Upper lobe of right lung (tissue), 1 donor: ENCODE results near the gene ALG6. TPM values are rescaled to one million over a fixed set of nuclear protein-coding genes. Genes with fewer than 3 reads are reported as not detected.
"Not testable (repeated sequence)": the region's sequence is repeated elsewhere in the genome, so short reads cannot be mapped to it uniquely, and the experiment has no call there.

Experiments
- ATAC-seq: fragments of 200-7000 bp; cut with Tn5 transposase; one replicate; pipeline ENCODE4 v1.9.1; 2020; ENCODE audit warnings: mild to moderate bottlenecking, moderate library complexity
- DNase-seq: peaks from one replicate; pipeline ENCODE4 v3.0.0-alpha.2; 2020
- H3K27ac ChIP-seq: fragments of 200-600 bp; one replicate; pipeline ENCODE4 v1.8.0; 2022
- H3K27me3 ChIP-seq: fragments of 200-600 bp; one replicate; pipeline ENCODE4 v1.8.0; 2022; ENCODE audit warnings: mild to moderate bottlenecking
- H3K36me3 ChIP-seq: fragments of 200-600 bp; one replicate; pipeline ENCODE4 v1.8.0; 2022
- H3K4me1 ChIP-seq: fragments of 200-600 bp; one replicate; pipeline ENCODE4 v1.8.0; 2022
- H3K4me3 ChIP-seq: fragments of 200-600 bp; one replicate; pipeline ENCODE4 v1.8.0; 2022; ENCODE audit warnings: mild to moderate bottlenecking
- H3K9me3 ChIP-seq: fragments of 200-600 bp; one replicate; pipeline ENCODE4 v1.8.0; 2022
- intact Hi-C: fragments of 100-400 bp; cut with DNase I; formaldehyde crosslinking; loops from one replicate; pipeline ENCODE4 v1.11.0; 2022
- total RNA-seq: library from RNA; stranded (reverse); fragmentation: NEBNext Ultra II Directional; extraction: Animal tissue kit (Norgen Biotek cat#: 25700); gene quantifications from one replicate; pipeline ENCODE4 v1.2.1, GENCODE V29; 2021
- TF ChIP-seq, protein P1 (sequence below): fragments of 200-600 bp; IDR thresholded peaks from one replicate; pipeline ENCODE4 v1.8.0; 2022; ENCODE audit warnings: antibody characterized with exemption
- donor health status: DM: no; HTN: yes; CAD: no; lungs with severe emphysema.

ALG6 gene
- total RNA-seq, 1 donor from 2014 or later: 9.1 TPM

DNA sequence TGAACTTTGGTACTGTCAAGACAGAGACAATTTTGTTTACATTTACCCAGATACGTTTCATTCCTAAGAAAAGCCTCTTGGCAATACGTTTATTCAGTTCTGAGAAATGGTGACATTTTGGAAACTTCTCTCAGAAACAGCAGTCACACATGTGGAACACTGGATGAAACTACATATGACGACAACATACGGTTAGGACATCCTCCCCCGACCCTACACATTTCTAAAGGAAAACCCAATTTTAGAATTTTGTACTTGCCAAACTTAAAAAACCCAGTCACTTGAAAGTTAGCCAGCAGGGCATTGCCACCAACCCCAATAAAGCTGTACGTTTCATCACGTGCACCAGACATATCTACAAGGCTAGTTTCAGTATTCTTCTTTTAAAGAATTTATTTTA lies 98.8 kb downstream of the ALG6 start:
- H3K27me3 ChIP-seq: no peaks in the 10 kb centered on the region
- H3K4me3 ChIP-seq: no peak overlapping the region
- intact Hi-C loops: no loop called here
- no peaks in the 10 kb centered on the region for H3K36me3 ChIP-seq
- DNase-seq: no peak
- no peaks in the 10 kb centered on the region for H3K4me1 ChIP-seq
- H3K9me3 ChIP-seq: peaks cover 4% of the 10 kb centered on the region
- ATAC-seq: no peak
- no peak overlapping the region for H3K27ac ChIP-seq
- TF ChIP-seq, protein P1, sequence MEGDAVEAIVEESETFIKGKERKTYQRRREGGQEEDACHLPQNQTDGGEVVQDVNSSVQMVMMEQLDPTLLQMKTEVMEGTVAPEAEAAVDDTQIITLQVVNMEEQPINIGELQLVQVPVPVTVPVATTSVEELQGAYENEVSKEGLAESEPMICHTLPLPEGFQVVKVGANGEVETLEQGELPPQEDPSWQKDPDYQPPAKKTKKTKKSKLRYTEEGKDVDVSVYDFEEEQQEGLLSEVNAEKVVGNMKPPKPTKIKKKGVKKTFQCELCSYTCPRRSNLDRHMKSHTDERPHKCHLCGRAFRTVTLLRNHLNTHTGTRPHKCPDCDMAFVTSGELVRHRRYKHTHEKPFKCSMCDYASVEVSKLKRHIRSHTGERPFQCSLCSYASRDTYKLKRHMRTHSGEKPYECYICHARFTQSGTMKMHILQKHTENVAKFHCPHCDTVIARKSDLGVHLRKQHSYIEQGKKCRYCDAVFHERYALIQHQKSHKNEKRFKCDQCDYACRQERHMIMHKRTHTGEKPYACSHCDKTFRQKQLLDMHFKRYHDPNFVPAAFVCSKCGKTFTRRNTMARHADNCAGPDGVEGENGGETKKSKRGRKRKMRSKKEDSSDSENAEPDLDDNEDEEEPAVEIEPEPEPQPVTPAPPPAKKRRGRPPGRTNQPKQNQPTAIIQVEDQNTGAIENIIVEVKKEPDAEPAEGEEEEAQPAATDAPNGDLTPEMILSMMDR: no peak

DNA sequence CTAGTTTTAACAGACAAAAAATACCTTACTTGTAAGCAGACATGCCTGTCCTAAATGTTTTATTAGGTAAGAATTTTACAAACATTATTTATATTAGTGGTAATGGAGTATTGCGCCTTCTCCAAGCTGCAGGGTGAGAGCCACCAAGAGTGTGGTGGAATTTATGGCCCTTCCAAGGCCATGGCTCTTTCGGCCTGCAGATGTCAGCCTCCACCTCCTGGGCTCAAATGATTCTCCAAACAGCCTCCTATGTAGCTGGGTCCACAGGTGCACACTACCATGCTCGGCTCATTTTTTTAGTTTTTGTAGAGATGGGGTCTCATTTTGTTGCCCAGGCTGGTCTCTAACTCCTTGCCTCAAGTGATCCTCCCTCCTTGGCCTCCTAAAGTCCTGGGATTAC lies 99.3 kb downstream of the ALG6 start:
- H3K4me3 ChIP-seq: no peak overlapping the region
- no peaks in the 10 kb centered on the region for H3K27me3 ChIP-seq
- TF ChIP-seq, protein P1: peak; percentile 8
- intact Hi-C loops: no loop called here
- H3K36me3 ChIP-seq: no peaks in the 10 kb centered on the region
- H3K27ac ChIP-seq: no peak overlapping the region
- no peak for ATAC-seq
- no peaks in the 10 kb centered on the region for H3K4me1 ChIP-seq
- no peak for DNase-seq
- peaks cover under 1% of the 10 kb centered on the region for H3K9me3 ChIP-seq

DNA sequence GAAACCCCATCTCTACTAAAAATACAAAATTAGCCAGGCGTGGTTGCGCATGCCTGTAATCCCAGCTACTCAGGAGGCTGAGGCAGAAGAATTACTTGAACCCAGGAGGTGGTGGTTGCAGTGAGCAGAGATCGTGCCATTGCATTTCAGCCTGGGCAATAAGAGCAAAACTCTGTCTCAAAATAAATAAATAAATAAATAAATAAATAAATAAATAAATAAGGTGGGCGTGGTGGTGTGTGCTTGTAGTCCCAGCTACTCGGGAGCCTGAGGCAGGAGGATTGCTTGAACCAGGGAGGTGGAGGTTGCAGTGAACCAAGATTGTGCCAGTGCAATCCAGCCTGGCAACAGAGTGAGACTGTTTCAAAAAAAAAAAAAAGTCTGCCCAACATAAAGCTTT lies 101.3 kb downstream of the ALG6 start:
- intact Hi-C loops, H3K4me1 ChIP-seq, H3K36me3 ChIP-seq, ATAC-seq, DNase-seq, H3K27ac ChIP-seq, H3K27me3 ChIP-seq, H3K4me3 ChIP-seq, H3K9me3 ChIP-seq: not testable (repeated sequence)

DNA sequence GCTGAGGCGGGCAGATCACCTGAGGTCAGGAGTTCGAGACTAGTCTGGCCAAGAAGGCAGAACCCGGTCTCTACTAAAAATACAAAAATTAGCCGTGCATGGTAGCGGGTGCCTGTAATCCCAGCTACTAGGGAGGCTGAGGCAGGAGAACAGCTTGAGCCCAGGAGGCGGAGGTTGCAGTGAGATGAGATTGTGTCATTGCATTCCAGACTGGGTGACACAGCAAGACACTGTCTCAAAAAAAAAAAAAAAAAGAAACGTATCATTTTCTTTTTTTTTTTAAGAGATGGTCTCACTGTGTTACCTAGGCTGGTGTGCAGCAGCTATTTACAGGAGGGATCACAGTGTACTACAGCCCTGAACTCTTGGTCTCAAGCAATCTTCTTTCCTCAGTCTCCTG lies 108.3 kb downstream of the ALG6 start:
- DNase-seq (no peak), ATAC-seq (no peak)
- TF ChIP-seq, protein P1: no peak
- Histone ChIP-seq H3K36me3 (no peaks in the 10 kb centered on the region), H3K27me3 (no peaks in the 10 kb centered on the region), H3K27ac (no peak overlapping the region), H3K4me3 (no peak overlapping the region), H3K9me3 (no peaks in the 10 kb centered on the region), H3K4me1 (no peaks in the 10 kb centered on the region)
- intact Hi-C loops: no loop called here

DNA sequence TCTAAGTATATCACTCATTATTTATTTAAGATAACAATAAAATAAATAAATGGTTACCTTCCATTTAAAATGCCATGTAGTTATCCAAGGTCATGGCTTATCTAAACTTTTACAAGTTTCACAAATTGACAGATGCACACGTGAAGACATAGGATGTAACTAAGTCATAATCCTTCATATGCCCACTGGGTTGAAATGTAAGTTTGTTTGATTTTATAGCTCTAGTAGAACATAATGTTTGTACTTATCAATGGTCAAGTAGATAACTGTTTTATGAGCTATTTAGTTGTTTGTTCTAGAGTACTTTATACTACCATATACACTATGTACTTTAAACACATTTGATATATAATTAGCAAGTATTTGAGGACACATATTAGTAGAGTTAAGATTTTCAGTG lies 112.6 kb downstream of the ALG6 start:
- no peaks in the 10 kb centered on the region for H3K4me1 ChIP-seq
- no peak for ATAC-seq
- H3K36me3 ChIP-seq: no peaks in the 10 kb centered on the region
- no peak overlapping the region for H3K4me3 ChIP-seq
- no peaks in the 10 kb centered on the region for H3K9me3 ChIP-seq
- TF ChIP-seq, protein P1: no peak
- no peaks in the 10 kb centered on the region for H3K27me3 ChIP-seq
- DNase-seq: no peak
- no peak overlapping the region for H3K27ac ChIP-seq
- intact Hi-C loops: no loop called here

DNA sequence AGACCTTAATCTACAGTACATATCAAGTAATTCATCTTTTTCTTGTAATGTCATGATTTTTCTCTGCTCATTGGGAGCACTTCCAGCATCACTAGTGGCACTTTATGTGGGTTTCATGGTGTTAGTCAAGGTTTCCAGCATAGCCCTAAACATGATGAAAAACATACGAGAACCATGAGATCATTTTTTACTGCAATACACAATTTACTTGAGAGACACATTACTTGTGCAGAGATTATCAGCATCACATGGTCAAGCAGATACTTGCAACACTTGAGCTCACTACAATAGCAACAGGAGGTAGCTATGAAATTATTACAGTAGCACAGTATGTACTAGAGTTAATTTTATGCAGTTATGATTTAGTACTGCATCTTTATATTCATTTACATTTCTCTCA lies 119.2 kb downstream of the ALG6 start:
- Histone ChIP-seq H3K4me1 (no peaks in the 10 kb centered on the region), H3K27ac (no peak overlapping the region), H3K27me3 (no peaks in the 10 kb centered on the region), H3K4me3 (no peak overlapping the region), H3K9me3 (no peaks in the 10 kb centered on the region), H3K36me3 (no peaks in the 10 kb centered on the region)
- TF ChIP-seq, protein P1: no peak
- DNase-seq: no peak
- no peak for ATAC-seq
- intact Hi-C loops: no loop called here
